Fibroblast of mammary gland (primary cell): ENCODE measurements around the gene ADCYAP1R1.

ENCODE experiments used
- DNase-seq: peaks from one replicate; pipeline ENCODE4 v3.0.0-alpha.2; 2010; ENCODE audit warnings: low read depth
- H3K4me3 ChIP-seq: 2 replicates; pipeline ENCODE4 v1.5.1; 2011; ENCODE audit warnings: low read depth, mild to moderate bottlenecking, low read length, moderate library complexity; ENCODE audit not compliant: control insufficient read depth
- CTCF ChIP-seq: conservative IDR thresholded peaks from 2 replicates; pipeline ENCODE4 v1.5.1; 2011; ENCODE audit warnings: low read depth, low read length, inconsistent platforms; ENCODE audit not compliant: control insufficient read depth, insufficient read depth

The ADCYAP1R1 gene

GRCh38 chr7:31076051-31076450 is 23.9 kb downstream of the ADCYAP1R1 start:
- no peak for DNase-seq
- no peak for TF ChIP-seq CTCF
- no peak overlapping the region for H3K4me3 ChIP-seq

- no peak for DNase-seq
- H3K4me3 ChIP-seq = no peak overlapping the region
- TF ChIP-seq CTCF = no peak
Observed at GRCh38 chr7:31076641-31077310, 24.7 kb downstream of the ADCYAP1R1 start.

GRCh38 chr7:31077484-31078362 is 25.6 kb downstream of the ADCYAP1R1 start:
- TF ChIP-seq CTCF = no peak
- no peak for DNase-seq
- no peak overlapping the region for H3K4me3 ChIP-seq

GRCh38 chr7:31078363-31078990 is 26.4 kb downstream of the ADCYAP1R1 start:
- TF ChIP-seq CTCF = no peak
- H3K4me3 ChIP-seq = no peak overlapping the region
- DNase-seq = no peak

GRCh38 chr7:31079126-31079823 is 27.2 kb downstream of the ADCYAP1R1 start:
- no peak for DNase-seq

More at GRCh38 chr7:31079126-31079823, 27.2 kb downstream of the ADCYAP1R1 start:
- no peak overlapping the region for H3K4me3 ChIP-seq
- TF ChIP-seq CTCF = no peak
